DMS114 treated with DMSO at 0.1 percent for 48 hours (cell line): Measurements from ENCODE around the gene S100A7.

ENCODE experiments used
- DNase-seq: peaks from one replicate; lab custom pipeline; 2025; ENCODE audit not compliant: unreplicated experiment; lab: John Stamatoyannopoulos, UW

Gene S100A7

GRCh38 chr1:153460551-153460950 lies at the start of gene S100A7:
S100A7 (minus strand) TSS chr1:153460651; CDS start chr1:153459013, 1,638 bp downstream.
- no peak for DNase-seq

GRCh38 chr1:153509729-153510354 lies 49.4 kb upstream of the S100A7 start:
- peak; percentile 34 for DNase-seq

GRCh38 chr1:153509036-153509435 lies 48.6 kb upstream of the S100A7 start:
- no peak for DNase-seq

- no peak for DNase-seq
These were observed 47.6 kb upstream of the S100A7 start for GRCh38 chr1:153507926-153508583.

GRCh38 chr1:153506831-153507413 lies 46.5 kb upstream of the S100A7 start:
- DNase-seq, result no peak

- no peak for DNase-seq
These were observed 45.9 kb upstream of the S100A7 start for GRCh38 chr1:153506386-153506785.

- DNase-seq, result no peak
These were observed 45.1 kb upstream of the S100A7 start for GRCh38 chr1:153505576-153505975.

- no peak for DNase-seq
These were observed 43.3 kb upstream of the S100A7 start for GRCh38 chr1:153503766-153504165.

GRCh38 chr1:153498746-153499145 lies 38.3 kb upstream of the S100A7 start:
- DNase-seq, result no peak

GRCh38 chr1:153495536-153495935 lies 35.1 kb upstream of the S100A7 start:
- DNase-seq, result no peak

- DNase-seq, result peak; percentile 86
These were observed 34.6 kb upstream of the S100A7 start for GRCh38 chr1:153494976-153495535.

GRCh38 chr1:153493343-153493960 lies 33.0 kb upstream of the S100A7 start:
- DNase-seq, result no peak

GRCh38 chr1:153490272-153491051 lies 30.0 kb upstream of the S100A7 start:
- DNase-seq, result no peak

GRCh38 chr1:153488731-153489130 lies 28.3 kb upstream of the S100A7 start:
- no peak for DNase-seq

GRCh38 chr1:153487707-153488106 lies 27.3 kb upstream of the S100A7 start:
- no peak for DNase-seq

GRCh38 chr1:153485863-153486262 lies 25.4 kb upstream of the S100A7 start:
- DNase-seq, result no peak

GRCh38 chr1:153483776-153484175 lies 23.3 kb upstream of the S100A7 start:
- DNase-seq, result no peak

- DNase-seq, result no peak
These were observed 20.7 kb upstream of the S100A7 start for GRCh38 chr1:153481124-153481523.

- DNase-seq, result no peak
These were observed 18.5 kb upstream of the S100A7 start for GRCh38 chr1:153478692-153479618.
